ENCODE measurements around the gene PODNL1. TPM values are rescaled to one million over a fixed set of nuclear protein-coding genes. Genes with fewer than 3 reads are reported as not detected.

PODNL1 gene
- total and polyA plus RNA-seq, 10 of the 15 experiments (the other 5 are each of a cell fraction or from before 2014, with no cell fraction given) = 0.04 to 0.44 TPM; not detected in 8

- TF ChIP-seq EGR1 (IDR thresholded peaks at IDR 0.05; ENCODE audit: borderline replicate concordance in 1 of 2, low read depth in 2 of 2, low read length in 2 of 2) = no peak
- TF ChIP-seq ZNF24 (IDR thresholded peaks at IDR 0.05) = no peak
- no peak for TF ChIP-seq SREBF1 (IDR thresholded peaks at IDR 0.05; ENCODE audit: low read length)
- no peak for TF ChIP-seq MLLT1 (IDR thresholded peaks at IDR 0.05)
- TF ChIP-seq POLR2A (IDR thresholded peaks at IDR 0.05; ENCODE audit: low read depth, low read length) = no peak
- TF ChIP-seq E2F4 (IDR thresholded peaks at IDR 0.05; ENCODE audit: low read depth, low read length) = no peak
- TF ChIP-seq SREBF2 (IDR thresholded peaks at IDR 0.05; ENCODE audit: low read length) = no peak
These were observed 43.7 kb downstream of the PODNL1 start (continued) for GRCh38 chr19:13894552-13894951.

- no peak overlapping the region for H3K27ac ChIP-seq (ENCODE audit: control insufficient read depth, insufficient read depth)
- no peak for DNase-seq (ENCODE audit: low read depth, low spot score)
- no peak overlapping the region for H2AFZ ChIP-seq (ENCODE audit: control insufficient read depth, low read depth, low read length)
- WGBS (ENCODE audit: insufficient coverage, insufficient replicate concordance, low lambda C conversion rate, missing lambda C conversion rate) = 45% methylated on average over 9 of the region's 9 CpGs
- intact Hi-C loops (cut with micrococcal nuclease; ENCODE audit: unreplicated experiment) (no loop called here), in situ Hi-C loops (cut with MboI) (loop anchor here (25.0 kb wide), 1 partner anchor 444 kb away; no protein-coding TSS in a partner anchor)
- H3K79me2 ChIP-seq (ENCODE audit: control insufficient read depth, insufficient read depth, low read length) = no peaks in the 10 kb centered on the region
- no peaks in the 10 kb centered on the region for H3K36me3 ChIP-seq (ENCODE audit: control insufficient read depth in 2 of 2, insufficient read depth in 2 of 2, low read length in 1 of 2)
- no peak for FAIRE-seq
- no peaks in the 10 kb centered on the region for H3K9me3 ChIP-seq (replicated peaks; ENCODE audit: control insufficient read depth, insufficient read depth, low read length)
- H3K4me1 ChIP-seq (ENCODE audit: control insufficient read depth, insufficient read depth, low read length) = no peaks in the 10 kb centered on the region
- H3K27me3 ChIP-seq (replicated peaks in 1 of 2; ENCODE audit: control insufficient read depth in 2 of 2, insufficient read depth in 2 of 2, low read length in 1 of 2) = no peaks in the 10 kb centered on the region
- SMC1A ChIA-PET (ENCODE audit: uncharacterized antibody, unreplicated experiment) = no interaction called here
- no peak overlapping the region for H3K9ac ChIP-seq (ENCODE audit: control insufficient read depth, insufficient read depth, low read length)
- RAD21 ChIA-PET (ENCODE audit: unreplicated experiment) = no interaction called here
- no TSS peak for BruUV-seq (replicated peaks)
- H3K4me3 ChIP-seq = no peak overlapping the region
- CTCF ChIA-PET = interaction anchor here (1.2 to 2.7 kb wide), 3 partner anchors 8 to 222 kb away, joined by 3 to 7 read pairs (median 3); no protein-coding TSS in a partner anchor
- POLR2A ChIA-PET = no interaction called here
- no peaks in the 10 kb centered on the region for H4K20me1 ChIP-seq (ENCODE audit: control insufficient read depth, insufficient read depth)
- no peak for ATAC-seq
- H3K4me2 ChIP-seq (ENCODE audit: control insufficient read depth, insufficient read depth) = no peak overlapping the region
- no peak for TF ChIP-seq RCOR1 (conservative IDR thresholded peaks at IDR 0.05; ENCODE audit: low read depth, low read length)
- TF ChIP-seq CBFB (IDR thresholded peaks at IDR 0.05; ENCODE audit: low read depth) = no peak
- TF ChIP-seq BACH1 (IDR thresholded peaks at IDR 0.05; ENCODE audit: borderline replicate concordance) = no peak
- TF ChIP-seq CUX1 (IDR thresholded peaks at IDR 0.05; ENCODE audit: insufficient replicate concordance, low read depth, low read length) = no peak
- TF ChIP-seq ZNF687 (IDR thresholded peaks at IDR 0.05) = no peak
These were observed 45.3 kb downstream of the PODNL1 start for GRCh38 chr19:13892870-13893269.
